Measurements from ENCODE around the gene CDH4. TPM values are rescaled to one million over a fixed set of nuclear protein-coding genes. Genes with fewer than 3 reads are reported as not detected.

Gene CDH4
- total and polyA plus RNA-seq, 9 of the 15 experiments (the other 6 are each of a cell fraction or from before 2014, with no cell fraction given), result 0.04 TPM; not detected in 8

DNA sequence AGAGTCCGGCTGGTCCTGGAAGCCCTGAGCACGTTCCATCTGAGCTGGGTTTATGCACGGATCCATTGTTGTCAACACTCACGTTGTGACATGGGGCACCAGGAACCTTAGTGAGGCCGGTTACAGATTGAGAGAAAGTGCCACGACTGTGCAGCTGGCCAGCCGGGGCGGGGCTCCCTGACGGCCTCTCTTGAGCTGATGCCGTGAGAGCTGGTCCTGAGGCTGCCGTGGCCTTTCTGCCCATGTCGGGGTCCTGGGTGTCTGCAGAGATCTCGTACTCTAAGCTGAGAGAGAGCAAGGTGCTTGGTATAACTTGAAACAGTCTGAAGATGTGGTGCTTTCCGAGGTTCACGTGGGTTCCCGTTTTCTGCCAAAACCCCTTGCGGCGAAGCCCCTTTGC, 10.0 kb downstream of the CDH4 start:
- ChIA-PET POLR2A (interaction anchor here (0.6 to 0.8 kb wide), 2 partner anchors 341 to 609 kb away, joined by 3 read pairs; no protein-coding TSS in a partner anchor), CTCF (ENCODE audit: low intra/inter-chr PET ratio) (no interaction called here)
- H3K4me1 ChIP-seq (replicated peaks in 1 of 2; ENCODE audit: control insufficient read depth in 2 of 2, insufficient read depth in 2 of 2, low read length in 2 of 2), result no peaks in the 10 kb centered on the region
- H3K9ac ChIP-seq (ENCODE audit: insufficient read depth in 1 of 2, low read depth in 2 of 2, low read length in 2 of 2), result no peak overlapping the region
- no peaks in the 10 kb centered on the region for H3K9me3 ChIP-seq (replicated peaks; ENCODE audit: control insufficient read depth, insufficient read depth, low read depth, low read length)
- peaks cover 3 to 23% of the 10 kb centered on the region in 2 experiments; a peak in 3 of 5 replicates for H3K27me3 ChIP-seq (ENCODE audit: control insufficient read depth in 2 of 2, insufficient read depth in 2 of 2, low read length in 2 of 2)
- intact Hi-C loops (cut with micrococcal nuclease) (no loop called here), in situ Hi-C loops (cut with MboI) (no loop called here)
- H2AFZ ChIP-seq (ENCODE audit: low read depth, low read length), result no peak overlapping the region
- TF ChIP-seq, protein P1, sequence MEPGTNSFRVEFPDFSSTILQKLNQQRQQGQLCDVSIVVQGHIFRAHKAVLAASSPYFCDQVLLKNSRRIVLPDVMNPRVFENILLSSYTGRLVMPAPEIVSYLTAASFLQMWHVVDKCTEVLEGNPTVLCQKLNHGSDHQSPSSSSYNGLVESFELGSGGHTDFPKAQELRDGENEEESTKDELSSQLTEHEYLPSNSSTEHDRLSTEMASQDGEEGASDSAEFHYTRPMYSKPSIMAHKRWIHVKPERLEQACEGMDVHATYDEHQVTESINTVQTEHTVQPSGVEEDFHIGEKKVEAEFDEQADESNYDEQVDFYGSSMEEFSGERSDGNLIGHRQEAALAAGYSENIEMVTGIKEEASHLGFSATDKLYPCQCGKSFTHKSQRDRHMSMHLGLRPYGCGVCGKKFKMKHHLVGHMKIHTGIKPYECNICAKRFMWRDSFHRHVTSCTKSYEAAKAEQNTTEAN (CRISPR knock-in tag; IDR thresholded peaks at IDR 0.05), result no peak
- TF ChIP-seq ZNF384 (IDR thresholded peaks at IDR 0.05; ENCODE audit: low read depth, low read length) (no peak), MAFF (IDR thresholded peaks at IDR 0.05; ENCODE audit: low read length) (no peak)
- H4K20me1 ChIP-seq (replicated peaks; ENCODE audit: control insufficient read depth, insufficient read depth, low read length), result no peaks in the 10 kb centered on the region
- no TSS peak for BruUV-seq (replicated peaks)
- H3K27ac ChIP-seq (ENCODE audit: extremely low read depth, low read depth, low read length), result no peak overlapping the region
- no peaks in the 10 kb centered on the region for H3K79me2 ChIP-seq (ENCODE audit: control insufficient read depth, insufficient read depth, low read length)
- 0% methylated on average over 17 of the region's 18 CpGs for WGBS (ENCODE audit: insufficient coverage, low coverage, missing lambda C conversion rate)
- DNase-seq (ENCODE audit: extremely low read depth in 1 of 4, low spot score in 3 of 4) (no peak), ATAC-seq (no peak), FAIRE-seq (no peak)
- H3K4me3 ChIP-seq, result no peak overlapping the region
- no peaks in the 10 kb centered on the region for H3K36me3 ChIP-seq (ENCODE audit: control insufficient read depth, insufficient read depth, low read length)
- H3K9me1 ChIP-seq (ENCODE audit: control insufficient read depth, insufficient read depth, low read length), result no peaks in the 10 kb centered on the region
- H3K4me2 ChIP-seq (ENCODE audit: insufficient read depth, low read length), result no peak overlapping the region

DNA sequence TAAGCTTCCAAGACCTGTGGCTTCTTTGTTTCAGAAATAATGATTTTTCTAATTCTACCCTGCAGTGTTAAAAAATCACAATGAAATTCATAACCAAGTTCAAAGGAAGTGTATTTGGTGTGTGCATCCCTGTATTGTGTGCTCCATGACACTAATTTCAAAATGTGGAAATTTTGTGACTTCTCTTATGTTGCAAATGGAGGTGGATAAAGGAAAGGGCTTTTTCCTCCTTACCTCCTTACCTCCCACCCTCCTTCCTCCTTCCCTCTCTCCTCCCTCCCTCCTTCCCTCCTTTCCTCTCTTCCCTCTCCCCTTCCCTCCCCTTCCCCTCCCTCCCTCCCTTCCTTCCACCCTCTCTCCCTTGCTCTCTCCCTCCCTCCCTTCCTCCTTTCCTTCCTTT, 10.5 kb downstream of the CDH4 start:
- peaks cover 3 to 21% of the 10 kb centered on the region in 2 experiments; a peak in 3 of 5 replicates for H3K27me3 ChIP-seq (ENCODE audit: control insufficient read depth in 2 of 2, insufficient read depth in 2 of 2, low read length in 2 of 2)
- no peak overlapping the region for H3K4me3 ChIP-seq
- DNase-seq (ENCODE audit: extremely low read depth in 1 of 4, low spot score in 3 of 4), result no peak
- H3K9me3 ChIP-seq (replicated peaks; ENCODE audit: control insufficient read depth, insufficient read depth, low read depth, low read length), result no peaks in the 10 kb centered on the region
- no peaks in the 10 kb centered on the region for H3K9me1 ChIP-seq (ENCODE audit: control insufficient read depth, insufficient read depth, low read length)
- FAIRE-seq, result no peak
- no peak overlapping the region for H3K9ac ChIP-seq (ENCODE audit: insufficient read depth in 1 of 2, low read depth in 2 of 2, low read length in 2 of 2)
- H3K4me2 ChIP-seq (ENCODE audit: insufficient read depth, low read length), result no peak overlapping the region
- no TSS peak for BruUV-seq (replicated peaks)
- in situ Hi-C loops (cut with MboI) (no loop called here), intact Hi-C loops (cut with micrococcal nuclease) (no loop called here)
- no peak for ATAC-seq
- ChIA-PET CTCF (ENCODE audit: low intra/inter-chr PET ratio) (interaction anchor here (0.8 kb wide), 1 partner anchor 1206 kb away, joined by 3 read pairs; no protein-coding TSS in a partner anchor), POLR2A (interaction anchor here (0.9 kb wide), 1 partner anchor 18 kb away, joined by 3 read pairs; no protein-coding TSS in a partner anchor)
- no peaks in the 10 kb centered on the region for H4K20me1 ChIP-seq (replicated peaks; ENCODE audit: control insufficient read depth, insufficient read depth, low read length)
- no peak overlapping the region for H3K27ac ChIP-seq (ENCODE audit: extremely low read depth, low read depth, low read length)
- H3K36me3 ChIP-seq (ENCODE audit: control insufficient read depth, insufficient read depth, low read length), result no peaks in the 10 kb centered on the region
- no peaks in the 10 kb centered on the region for H3K4me1 ChIP-seq (replicated peaks in 1 of 2; ENCODE audit: control insufficient read depth in 2 of 2, insufficient read depth in 2 of 2, low read length in 2 of 2)
- H2AFZ ChIP-seq (ENCODE audit: low read depth, low read length), result no peak overlapping the region
- H3K79me2 ChIP-seq (ENCODE audit: control insufficient read depth, insufficient read depth, low read length), result no peaks in the 10 kb centered on the region
- TF ChIP-seq TOE1 (IDR thresholded peaks at IDR 0.05; ENCODE audit: borderline replicate concordance) (no peak), TOE1 (CRISPR knock-in tag; IDR thresholded peaks at IDR 0.05; ENCODE audit: borderline replicate concordance, low read depth) (no peak), LEF1 (IDR thresholded peaks at IDR 0.05) (no peak), ZFP30 (CRISPR knock-in tag; IDR thresholded peaks at IDR 0.05; ENCODE audit: borderline replicate concordance) (no peak), BACH1 (tag; IDR thresholded peaks at IDR 0.05) (no peak)
- TF ChIP-seq, protein P2, sequence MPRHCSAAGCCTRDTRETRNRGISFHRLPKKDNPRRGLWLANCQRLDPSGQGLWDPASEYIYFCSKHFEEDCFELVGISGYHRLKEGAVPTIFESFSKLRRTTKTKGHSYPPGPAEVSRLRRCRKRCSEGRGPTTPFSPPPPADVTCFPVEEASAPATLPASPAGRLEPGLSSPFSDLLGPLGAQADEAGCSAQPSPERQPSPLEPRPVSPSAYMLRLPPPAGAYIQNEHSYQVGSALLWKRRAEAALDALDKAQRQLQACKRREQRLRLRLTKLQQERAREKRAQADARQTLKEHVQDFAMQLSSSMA (CRISPR knock-in tag; IDR thresholded peaks at IDR 0.05), result no peak
- TF ChIP-seq, protein P3, sequence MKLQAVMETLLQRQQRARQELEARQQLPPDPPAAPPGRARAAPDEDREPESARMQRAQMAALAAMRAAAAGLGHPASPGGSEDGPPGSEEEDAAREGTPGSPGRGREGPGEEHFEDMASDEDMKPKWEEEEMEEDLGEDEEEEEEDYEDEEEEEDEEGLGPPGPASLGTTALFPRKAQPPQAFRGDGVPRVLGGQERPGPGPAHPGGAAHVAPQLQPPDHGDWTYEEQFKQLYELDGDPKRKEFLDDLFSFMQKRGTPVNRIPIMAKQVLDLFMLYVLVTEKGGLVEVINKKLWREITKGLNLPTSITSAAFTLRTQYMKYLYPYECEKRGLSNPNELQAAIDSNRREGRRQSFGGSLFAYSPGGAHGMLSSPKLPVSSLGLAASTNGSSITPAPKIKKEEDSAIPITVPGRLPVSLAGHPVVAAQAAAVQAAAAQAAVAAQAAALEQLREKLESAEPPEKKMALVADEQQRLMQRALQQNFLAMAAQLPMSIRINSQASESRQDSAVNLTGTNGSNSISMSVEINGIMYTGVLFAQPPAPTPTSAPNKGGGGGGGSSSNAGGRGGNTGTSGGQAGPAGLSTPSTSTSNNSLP (IDR thresholded peaks at IDR 0.05; ENCODE audit: borderline replicate concordance, low read depth, low read length), result no peak
- TF ChIP-seq, protein P4, sequence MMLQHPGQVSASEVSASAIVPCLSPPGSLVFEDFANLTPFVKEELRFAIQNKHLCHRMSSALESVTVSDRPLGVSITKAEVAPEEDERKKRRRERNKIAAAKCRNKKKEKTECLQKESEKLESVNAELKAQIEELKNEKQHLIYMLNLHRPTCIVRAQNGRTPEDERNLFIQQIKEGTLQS (IDR thresholded peaks at IDR 0.05), result no peak
- TF ChIP-seq, protein P4 (CRISPR knock-in tag; conservative IDR thresholded peaks at IDR 0.05), result no peak
